HG02870 (cell line): ENCODE results near the gene CACNA1A.
"Not testable (repeated sequence)": the region's sequence is repeated elsewhere in the genome, so short reads cannot be mapped to it uniquely, and the experiment has no call there.

Source experiments
- ATAC-seq: cut with Tn5 transposase; IDR thresholded peaks from one replicate; pipeline ENCODE4 v1.9.1; 2021; ENCODE audit warnings: mild to moderate bottlenecking, moderate library complexity; ENCODE audit not compliant: unreplicated experiment

CACNA1A gene

DNA sequence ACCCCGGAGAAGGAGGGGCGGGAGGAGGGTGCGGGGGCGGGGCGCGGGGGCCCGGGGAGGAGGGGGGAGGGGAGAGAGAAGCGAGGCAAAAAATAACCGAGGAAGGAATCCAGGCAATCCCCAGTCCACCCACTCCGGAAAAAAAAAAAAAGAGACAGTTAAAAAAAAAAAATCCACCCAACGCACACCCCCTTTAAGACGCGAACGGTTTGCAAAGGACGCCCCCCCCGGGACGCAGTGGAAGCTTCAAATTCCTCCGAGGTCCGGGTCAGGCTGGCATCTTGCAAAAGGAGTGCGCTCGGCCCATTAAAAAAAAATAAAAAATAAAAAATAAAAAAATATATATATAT is at the start of gene CACNA1A:
Gene CACNA1A, minus strand, starts transcription at position 9 of the 350 bp plus-strand sequence. CDS start 255 bp downstream, outside the sequence.
- ATAC-seq, result no peak

DNA sequence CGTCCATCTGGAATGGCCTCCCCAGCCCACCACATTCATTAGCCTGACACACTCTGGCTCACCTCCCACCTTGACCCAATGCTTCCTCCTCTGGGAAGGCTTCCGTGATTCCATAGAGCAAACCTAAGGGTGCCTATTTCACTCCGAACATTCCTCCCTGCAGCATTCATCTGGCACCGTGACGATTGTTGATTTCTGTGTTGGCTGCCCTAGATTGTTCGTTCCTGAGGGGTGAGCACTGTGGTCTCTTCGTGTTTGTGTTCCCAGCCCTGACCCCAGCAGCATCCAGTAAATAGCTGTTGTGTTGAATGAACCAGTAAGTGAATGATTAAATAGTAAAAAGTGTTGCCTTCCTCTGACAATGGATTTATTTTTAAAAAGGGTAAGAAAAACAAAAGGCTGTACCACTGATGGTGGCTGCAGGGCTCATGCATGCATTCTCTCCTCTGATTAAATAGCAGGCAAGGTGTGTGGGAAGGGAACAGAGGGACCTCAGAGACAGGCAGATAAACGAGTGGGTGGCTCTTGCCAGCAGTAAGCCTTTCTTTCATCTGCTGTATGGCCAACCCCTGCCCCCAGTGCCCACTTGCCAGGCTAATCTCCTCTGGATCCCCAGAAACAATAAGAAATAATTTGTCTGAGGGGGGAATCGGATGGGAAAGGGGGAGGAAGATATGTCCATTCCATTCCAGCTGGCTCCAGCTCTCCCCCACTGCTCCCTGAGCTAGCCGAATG is 48.4 kb upstream of the CACNA1A start:
- ATAC-seq, result no peak

DNA sequence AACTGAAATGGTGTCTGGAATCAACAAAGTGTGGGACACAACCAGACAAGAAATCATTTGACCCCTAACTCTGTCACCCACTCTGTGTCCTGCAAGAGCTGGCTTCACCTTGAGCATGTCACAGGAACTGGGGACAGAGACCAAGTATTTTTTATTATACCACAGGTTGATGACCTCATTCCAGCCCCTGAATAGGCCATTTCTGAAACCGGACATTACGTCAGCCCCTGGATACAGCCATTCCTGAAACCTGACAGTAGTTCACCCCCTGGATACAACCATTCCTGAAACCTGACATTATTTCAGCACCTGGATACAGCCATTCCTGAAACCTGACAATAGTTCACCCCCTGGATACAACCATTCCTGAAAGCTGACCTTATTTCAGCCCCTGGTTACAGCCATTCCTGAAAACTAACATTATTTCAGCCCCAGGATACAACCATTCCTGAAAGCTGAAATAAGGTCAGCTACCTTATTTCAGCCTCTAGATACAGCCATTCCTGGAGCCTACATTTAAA is 47.7 kb upstream of the CACNA1A start:
- ATAC-seq, result no peak

DNA sequence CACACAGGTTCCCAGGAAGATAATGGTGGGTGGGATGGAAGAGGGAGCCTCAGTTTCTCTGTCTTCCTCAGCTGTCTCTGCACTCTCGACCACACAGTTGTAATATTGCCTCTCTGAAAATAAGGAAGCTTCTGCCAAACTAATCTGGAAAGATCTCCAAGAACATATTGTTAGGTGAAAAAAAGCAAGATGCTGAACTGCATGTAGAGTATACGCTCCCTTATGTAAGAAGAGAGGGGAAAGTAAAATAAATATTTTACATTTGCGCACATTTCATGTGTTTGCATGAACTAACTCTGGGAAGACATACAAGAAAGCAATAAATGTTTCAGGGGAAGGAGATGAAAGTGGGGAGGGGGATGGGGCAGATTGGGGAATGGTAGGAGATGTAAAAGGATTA is 41.9 kb upstream of the CACNA1A start:
- no peak for ATAC-seq

DNA sequence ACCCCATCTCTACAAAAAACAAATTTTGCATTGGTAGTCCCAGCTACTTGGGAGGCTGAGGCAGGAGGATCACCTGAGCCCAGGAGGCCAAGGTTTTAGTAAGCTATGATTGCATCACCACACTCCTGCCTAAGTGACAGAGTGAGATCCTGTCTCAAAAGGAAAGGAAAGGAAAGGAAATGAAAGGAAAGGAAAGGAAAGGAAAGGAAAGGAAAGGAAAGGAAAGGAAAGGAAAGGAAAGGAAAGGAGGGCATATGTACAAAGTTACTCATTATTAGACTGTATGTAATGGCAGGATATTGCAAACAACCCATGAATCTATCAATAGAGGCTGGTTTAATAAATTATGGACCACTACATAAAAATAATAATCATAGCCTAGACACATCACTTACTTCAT is 40.8 kb upstream of the CACNA1A start:
- no peak for ATAC-seq

DNA sequence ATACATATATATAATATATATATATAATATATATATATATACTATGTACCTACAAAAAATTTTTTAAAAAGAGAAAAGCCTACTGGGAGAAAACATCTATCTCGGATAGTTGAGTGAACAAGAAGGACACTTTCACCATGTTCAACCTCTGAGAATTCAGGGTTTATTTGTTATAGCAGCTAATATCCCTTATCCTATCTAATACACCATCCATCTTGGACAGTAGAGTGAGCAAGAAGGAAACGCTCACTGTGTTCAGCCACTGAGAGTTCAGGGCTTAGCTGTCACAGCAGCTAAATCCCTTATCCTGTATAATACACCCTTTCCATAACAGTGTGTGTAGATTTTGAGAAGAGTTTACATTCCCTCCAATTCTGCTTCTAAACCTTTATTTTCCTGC is 38.1 kb upstream of the CACNA1A start:
- ATAC-seq, result no peak

DNA sequence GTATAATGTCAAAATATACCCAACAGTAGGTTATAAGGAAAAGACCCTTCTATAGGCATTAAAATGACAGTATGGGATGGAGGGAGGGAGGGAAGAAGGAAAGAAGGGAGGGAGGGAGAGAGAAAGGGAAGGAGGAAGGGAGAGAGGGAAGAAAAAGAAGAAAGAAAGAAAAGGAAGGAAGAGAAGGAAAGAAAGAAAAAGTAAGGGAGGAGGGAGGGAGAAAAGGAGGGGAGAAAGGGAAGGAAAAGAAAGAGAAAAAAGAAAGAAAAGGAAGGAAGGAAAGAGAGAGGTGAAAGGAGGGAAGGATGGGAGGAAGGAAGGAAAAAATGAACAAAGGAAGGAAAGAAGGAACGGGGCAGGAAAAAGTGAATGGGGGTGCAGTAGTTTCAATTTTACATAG is 35.3 kb upstream of the CACNA1A start:
- ATAC-seq, result no peak

DNA sequence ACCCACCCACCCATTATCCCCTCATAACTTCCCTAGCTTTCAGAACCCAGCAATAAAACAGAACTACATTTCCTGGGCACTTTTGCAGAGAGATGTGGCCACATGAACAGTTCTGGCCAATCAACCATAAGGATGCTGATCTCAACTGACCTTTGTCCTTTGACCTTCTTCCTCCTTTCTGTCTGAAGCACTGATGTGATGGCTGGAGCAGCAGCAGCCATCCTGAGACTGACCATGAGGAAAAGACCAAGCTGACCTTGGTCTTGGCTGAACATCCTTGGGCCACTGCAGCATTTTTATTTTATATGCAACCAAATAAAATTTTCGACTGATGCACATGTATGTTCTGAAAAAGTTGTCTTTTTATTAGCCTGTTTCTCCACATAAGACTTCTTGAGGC is 33.1 kb upstream of the CACNA1A start:
- no peak for ATAC-seq

DNA sequence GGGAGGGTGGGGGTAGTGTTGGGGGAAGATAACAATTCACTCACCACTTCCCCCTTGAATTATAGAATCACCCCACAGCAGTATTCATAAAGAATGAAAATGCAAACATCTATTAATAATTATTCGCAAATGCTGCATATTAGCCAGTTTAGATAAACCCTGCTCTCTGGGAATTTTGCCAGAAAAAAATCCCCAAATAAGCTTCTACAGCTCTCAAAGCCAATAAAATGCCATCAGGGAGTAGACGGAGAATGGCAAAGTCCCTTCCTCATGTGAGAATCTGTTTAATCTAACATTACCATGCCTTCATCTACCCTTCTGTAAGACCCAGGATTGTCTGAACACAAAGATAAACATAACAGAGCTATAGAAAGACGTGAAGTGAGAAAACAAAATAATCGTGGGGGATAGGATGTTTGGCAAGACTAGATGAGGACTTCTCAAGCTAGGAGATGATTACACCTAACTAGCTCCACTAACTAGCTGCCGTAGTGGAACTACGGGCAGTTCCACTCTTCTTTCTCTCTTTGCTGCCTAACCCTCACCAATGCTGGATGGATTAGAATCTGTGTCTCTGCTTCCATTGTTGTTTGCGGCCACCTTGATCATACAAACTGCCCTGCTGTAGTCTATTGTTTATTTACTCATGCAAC is 32.4 kb upstream of the CACNA1A start:
- ATAC-seq, result no peak

DNA sequence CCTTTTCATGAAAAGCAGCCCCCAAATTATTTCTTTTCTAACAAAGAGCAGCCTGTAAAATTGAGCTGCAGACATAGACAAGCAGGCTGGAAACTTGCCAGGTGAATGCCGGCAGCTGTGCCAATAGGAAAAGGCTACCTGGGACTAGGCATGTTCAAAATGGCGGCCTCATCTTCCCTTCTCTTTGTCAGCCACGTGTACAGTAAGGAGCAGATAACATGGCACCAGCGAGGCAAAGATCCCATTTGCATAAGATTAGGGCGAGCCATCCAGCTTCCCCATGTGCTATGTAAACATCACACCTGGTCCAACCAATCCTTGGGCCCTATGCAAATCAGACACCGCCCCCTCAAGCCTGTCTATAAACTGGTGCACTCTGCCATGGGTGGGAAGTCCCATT is 31.2 kb upstream of the CACNA1A start:
- no peak for ATAC-seq

DNA sequence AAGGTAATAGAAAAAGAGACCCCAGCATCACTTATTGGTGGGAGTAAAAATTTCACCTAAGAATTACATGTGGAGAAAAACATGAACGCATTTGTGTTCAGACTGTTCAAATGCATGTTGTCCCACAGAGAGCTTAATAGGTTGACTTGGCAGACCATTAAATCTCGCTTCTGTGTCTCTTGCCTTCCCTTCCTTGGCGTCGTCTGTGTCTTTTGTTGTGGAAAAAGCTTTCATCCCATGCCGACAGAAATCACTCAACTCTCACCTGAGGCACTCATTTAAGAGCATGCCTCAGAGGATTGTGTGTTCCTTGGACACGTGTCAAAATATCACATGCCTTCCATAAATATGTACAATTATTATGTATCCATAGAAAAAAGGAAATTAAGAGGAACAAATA is 24.4 kb upstream of the CACNA1A start:
- ATAC-seq, result no peak

DNA sequence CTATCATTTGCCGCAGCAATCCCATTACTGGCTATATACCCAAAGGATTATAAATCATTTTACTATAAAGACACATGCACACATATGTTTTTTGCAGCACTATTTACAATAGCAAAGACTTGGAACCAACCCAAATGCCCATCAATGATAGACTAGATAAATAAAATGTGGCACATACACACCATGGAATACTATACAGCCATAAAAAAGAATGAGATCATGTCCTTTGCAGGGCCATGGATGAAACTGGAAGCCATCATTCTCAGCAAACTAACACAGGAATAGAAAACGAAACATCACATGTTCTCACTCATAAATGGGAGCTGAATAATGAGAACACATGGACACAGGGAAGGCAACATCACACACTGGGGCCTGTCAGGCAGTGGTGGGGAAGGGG is 23.4 kb upstream of the CACNA1A start:
- ATAC-seq, result not testable (repeated sequence)

DNA sequence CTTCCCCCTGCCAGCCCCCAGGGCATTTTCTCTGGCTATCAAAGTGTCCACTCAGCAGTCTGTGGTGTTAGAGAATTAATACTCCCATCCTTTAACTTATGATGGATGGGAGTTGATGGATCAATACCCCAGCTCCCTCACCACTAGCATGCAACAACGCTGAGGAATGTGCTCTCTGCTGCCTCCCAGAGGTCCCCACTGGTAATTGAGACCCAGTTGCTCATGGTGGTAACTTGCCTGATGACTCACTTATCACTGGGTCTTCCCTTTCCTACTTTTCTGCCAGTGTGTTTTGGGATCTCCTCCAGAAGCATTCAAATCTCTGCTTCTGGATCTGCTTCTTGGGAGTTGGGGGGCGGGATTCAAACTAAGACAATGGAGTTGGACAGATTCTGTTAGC is 20.3 kb upstream of the CACNA1A start:
- no peak for ATAC-seq

DNA sequence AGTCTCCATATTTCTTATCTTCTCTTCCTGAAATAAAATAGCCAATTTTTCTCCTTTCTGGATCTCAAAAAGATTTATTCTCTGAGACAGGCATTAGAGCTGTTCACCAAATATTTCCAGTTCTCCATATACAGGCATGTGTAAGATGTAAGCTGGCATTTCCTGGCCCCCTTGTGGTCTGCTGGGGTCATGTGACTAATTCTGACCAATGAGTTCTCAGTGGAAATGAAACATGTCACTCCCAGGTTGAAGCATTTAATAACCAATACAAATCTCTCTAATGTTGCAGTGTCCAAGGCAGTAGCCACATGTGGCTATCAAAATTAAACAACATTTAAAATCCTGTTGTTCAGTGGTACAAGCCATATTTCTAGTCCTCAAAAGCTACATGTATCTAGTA is 14.8 kb upstream of the CACNA1A start:
- no peak for ATAC-seq

DNA sequence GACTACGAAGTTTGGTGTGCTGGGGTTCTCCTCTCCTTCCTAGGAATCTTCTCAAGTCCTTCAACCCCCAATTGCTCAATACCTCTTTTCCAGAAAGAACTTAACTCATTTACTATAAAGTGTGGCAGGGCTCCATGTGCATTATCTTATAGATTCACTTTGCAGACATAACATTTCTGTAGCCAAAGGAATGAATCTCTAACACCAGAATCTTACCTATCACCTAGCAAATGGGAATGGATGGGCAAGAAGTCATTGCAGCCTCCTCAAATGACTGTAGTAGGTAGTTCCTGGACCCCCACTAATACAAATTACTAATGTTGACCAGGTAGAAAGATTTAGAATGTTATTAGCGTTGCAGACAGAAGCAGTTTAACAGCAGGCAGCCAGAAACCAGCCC is 5.7 kb upstream of the CACNA1A start:
- no peak for ATAC-seq

DNA sequence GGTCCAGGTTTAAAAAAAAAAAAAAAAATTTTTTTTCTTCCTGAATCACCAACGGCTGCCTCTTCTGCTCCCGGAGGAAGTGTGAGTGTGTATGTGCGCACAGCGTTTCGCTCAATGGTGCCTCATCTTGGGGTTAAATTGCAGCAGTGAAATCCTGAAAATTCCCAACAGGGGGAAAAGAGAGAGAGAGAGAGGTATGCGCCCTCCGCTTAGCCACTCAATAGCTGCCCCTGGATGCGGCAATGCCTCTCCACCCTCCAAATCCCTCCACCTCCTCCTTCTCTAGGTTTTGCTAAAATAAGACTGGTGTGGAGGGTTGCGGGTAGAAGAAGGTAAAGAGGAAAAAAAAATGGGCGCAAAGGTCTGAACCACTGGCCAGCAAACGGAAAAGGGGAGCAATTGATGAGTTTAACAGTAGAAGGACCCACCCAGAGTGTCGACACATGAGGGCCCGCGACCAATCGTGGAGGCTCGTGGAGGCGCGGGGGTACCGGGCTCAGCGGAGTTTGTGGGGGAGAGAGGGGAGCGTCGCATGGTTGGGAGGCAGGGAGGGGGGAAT is 853 bp upstream of the CACNA1A start:
- no peak for ATAC-seq

DNA sequence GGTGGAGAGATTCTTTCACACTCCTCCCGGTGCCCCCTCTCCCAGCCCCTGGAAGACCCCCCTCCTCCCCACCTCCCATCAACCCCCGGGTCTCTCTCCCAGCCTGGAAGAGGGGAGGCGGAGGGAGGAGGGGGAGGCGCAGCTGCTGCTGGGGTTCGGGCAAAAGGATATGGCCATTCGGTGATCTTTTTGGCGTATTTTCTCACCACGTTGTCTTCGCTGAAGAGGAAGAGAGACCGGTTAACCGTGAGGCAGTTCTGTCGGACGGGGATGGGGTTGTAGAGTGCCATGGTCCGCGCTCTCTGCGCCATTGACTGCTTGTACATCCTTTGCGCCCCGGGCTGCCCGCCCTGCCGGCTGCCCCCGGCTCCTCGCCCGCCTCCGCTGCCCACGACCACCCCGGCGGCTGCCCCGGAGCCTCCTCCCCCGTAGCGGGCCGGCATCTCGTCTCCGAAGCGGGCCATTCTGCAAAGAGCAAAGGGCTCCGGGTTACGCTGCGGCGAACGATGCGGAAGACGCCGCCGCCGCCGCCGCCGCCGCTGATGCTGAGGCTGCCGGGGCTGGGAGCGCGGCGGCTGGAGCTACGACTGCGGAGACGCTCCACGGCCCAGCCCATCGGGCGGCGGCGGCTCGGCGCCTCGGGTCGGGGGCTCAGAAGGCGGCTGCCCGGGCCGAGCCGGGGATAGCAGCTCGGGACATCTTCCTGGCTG is 363 bp downstream of the CACNA1A start:
- ATAC-seq, result no peak

DNA sequence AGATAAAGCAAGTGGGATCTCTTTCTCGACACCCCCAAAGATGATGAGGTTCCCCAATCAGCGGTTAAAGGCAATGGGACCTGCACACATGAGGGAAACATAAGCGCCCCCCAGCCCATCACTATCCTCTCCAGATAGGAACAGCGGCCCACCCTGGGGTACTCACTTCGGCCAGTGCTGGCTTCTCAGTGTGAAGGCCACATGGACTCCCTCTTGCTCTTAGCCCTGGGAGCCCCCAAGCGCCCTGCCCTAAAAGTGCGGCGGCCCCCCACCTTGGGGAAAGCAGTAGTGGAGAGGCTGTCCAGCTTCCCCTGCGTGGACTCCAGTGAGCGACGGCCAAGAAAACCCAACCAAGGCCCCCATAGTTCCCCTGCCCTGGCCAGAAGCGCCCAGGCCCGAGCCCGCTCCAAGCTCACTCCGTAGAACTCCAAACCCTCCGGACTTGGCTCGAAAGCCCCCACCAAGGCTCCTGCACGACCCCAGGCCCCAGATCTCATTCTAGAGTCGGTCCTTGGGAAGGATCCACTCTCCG is 1.0 kb downstream of the CACNA1A start:
- no peak for ATAC-seq

DNA sequence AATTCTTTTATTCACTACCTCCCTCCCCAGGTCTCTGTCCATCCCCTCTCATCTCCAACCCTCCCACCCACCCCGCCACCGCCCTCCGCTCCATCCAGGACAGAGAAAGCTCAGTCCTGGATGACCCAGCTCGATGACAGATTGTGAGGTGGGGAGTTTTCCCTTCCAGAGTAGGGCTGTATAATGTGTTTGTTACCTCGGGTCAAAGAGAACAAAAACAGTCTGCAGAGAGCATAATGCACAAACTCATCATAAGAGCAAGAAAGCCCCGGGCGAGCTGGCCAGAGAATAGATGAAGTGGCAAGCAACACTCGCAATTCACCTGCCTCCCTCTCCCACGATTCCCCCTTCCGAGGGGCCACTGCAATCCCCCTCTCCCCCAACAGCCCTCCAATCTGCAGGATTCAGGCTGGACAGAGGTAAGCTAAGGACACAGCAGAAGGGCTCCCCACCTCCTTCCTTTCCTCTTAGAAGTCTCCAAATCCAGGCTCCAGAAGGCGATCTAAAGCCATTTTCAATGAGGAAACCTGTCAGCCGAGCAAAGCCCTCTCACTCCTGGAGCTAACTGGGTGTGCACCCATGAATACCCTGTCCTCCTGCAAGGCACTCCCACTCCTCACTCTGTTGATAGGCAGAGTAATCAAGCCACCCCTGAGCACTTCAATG is 2.6 kb downstream of the CACNA1A start:
- no peak for ATAC-seq

DNA sequence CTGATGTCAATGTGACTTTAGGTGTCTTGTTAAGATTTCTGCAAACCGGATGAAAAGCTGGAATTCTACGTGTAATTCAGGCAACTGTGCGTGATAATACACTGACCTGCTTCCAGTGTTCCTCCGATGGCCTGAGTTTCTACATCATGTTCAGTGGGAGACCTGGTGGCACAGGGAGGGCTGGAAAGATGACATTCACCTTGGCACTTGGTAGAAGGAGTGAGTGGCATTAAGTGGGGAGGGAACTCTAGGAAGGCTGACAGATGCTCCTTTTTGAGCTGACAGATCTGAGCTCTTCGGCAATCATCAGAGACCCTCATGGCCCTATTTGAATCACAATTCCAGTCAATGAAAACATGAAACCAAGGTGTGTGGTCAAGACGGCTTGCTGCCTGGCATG is 4.0 kb downstream of the CACNA1A start:
- ATAC-seq, result no peak

DNA sequence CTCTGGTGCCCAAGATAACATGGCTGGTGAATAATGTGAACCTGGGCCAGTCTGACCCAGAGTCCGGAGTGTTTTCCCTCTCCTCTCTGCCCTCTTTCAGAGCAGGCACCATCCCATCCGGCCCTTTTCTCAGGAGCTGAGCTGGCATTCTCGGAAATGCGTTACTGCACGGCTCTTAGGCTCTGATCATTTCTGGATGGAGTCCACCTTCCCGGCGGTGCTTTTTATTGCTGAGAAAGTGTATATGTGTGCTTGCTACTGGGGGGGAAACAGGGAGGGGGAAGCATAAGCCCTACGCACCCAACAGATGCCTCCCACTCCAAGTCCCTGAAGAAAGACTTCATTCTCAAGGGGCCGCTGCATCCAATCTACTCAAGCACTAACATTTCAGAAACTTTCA is 6.6 kb downstream of the CACNA1A start:
- no peak for ATAC-seq
